GM21360 (cell line): ENCODE results near the gene PROSER3.

Source experiments
- ATAC-seq: cut with Tn5 transposase; IDR thresholded peaks from one replicate; pipeline ENCODE4 v1.9.1; 2021; ENCODE audit warnings: mild to moderate bottlenecking, moderate library complexity; ENCODE audit not compliant: unreplicated experiment

PROSER3 gene

GRCh38 chr19:35757749-35758608 lies at the start of gene PROSER3:
TSS of gene PROSER3 (plus strand) at chr19:35758176. CDS start at chr19:35758216, 40 bp downstream.
- ATAC-seq, result peak; percentile 86

GRCh38 chr19:35708391-35708790 lies 49.6 kb upstream of the PROSER3 start:
- ATAC-seq, result no peak

- peak; percentile 29 for ATAC-seq
Measured at GRCh38 chr19:35710784-35711723, 46.9 kb upstream of the PROSER3 start.

- no peak for ATAC-seq
Measured at GRCh38 chr19:35712567-35713505, 45.1 kb upstream of the PROSER3 start.

GRCh38 chr19:35713506-35713850 lies 44.5 kb upstream of the PROSER3 start:
- no peak for ATAC-seq

GRCh38 chr19:35713904-35714495 lies 44.0 kb upstream of the PROSER3 start:
- no peak for ATAC-seq

GRCh38 chr19:35714601-35715354 lies 43.2 kb upstream of the PROSER3 start:
- no peak for ATAC-seq

GRCh38 chr19:35715355-35715809 lies 42.6 kb upstream of the PROSER3 start:
- ATAC-seq, result no peak

GRCh38 chr19:35715981-35716800 lies 41.8 kb upstream of the PROSER3 start:
- peak; percentile 4 for ATAC-seq

GRCh38 chr19:35716801-35717664 lies 40.9 kb upstream of the PROSER3 start:
- ATAC-seq, result peak; percentile 43

GRCh38 chr19:35717665-35718344 lies 40.2 kb upstream of the PROSER3 start, which contains the start of gene KMT2B:
TSS of gene KMT2B (plus strand) at chr19:35718003. CDS start at chr19:35718019, 16 bp downstream.
- ATAC-seq, result peak; percentile 44

GRCh38 chr19:35718345-35719041 lies 39.5 kb upstream of the PROSER3 start:
- peak; percentile 1 for ATAC-seq

GRCh38 chr19:35719402-35720162 lies 38.4 kb upstream of the PROSER3 start:
- ATAC-seq, result no peak

- ATAC-seq, result no peak
Measured at GRCh38 chr19:35720163-35720524, 37.8 kb upstream of the PROSER3 start.

GRCh38 chr19:35720648-35721047 lies 37.3 kb upstream of the PROSER3 start:
- no peak for ATAC-seq

GRCh38 chr19:35721374-35721773 lies 36.6 kb upstream of the PROSER3 start:
- no peak for ATAC-seq
